ENCODE results near the gene NFATC2IP.

GRCh38 chr16:28982949-28983348 lies 32.2 kb downstream of the NFATC2IP start:
- no peak for TF ChIP-seq CTCF (conservative IDR thresholded peaks at IDR 0.05; ENCODE audit: low read depth, low read length)
- TF ChIP-seq POLR2A (IDR thresholded peaks at IDR 0.05; ENCODE audit: low read depth, low read length): no peak
- TF ChIP-seq FOS (IDR thresholded peaks at IDR 0.05; ENCODE audit: low read depth, low read length): no peak
- no peak for TF ChIP-seq CHD1 (IDR thresholded peaks at IDR 0.05; ENCODE audit: low read depth, low read length)
- no peak for TF ChIP-seq MXI1 (IDR thresholded peaks at IDR 0.05; ENCODE audit: borderline replicate concordance, low read depth, low read length)
- TF ChIP-seq SMC3 (IDR thresholded peaks at IDR 0.05; ENCODE audit: low read depth, low read length): no peak
- TF ChIP-seq CEBPB (IDR thresholded peaks at IDR 0.05; ENCODE audit: low read depth, low read length): no peak
- no peak for TF ChIP-seq RAD21 (IDR thresholded peaks at IDR 0.05; ENCODE audit: low read length)
- no peak for TF ChIP-seq BHLHE40 (IDR thresholded peaks at IDR 0.05; ENCODE audit: low read depth, low read length)
- TF ChIP-seq MAZ (IDR thresholded peaks at IDR 0.05; ENCODE audit: borderline replicate concordance, low read depth, low read length): no peak
- no peak for TF ChIP-seq ELK1 (IDR thresholded peaks at IDR 0.05; ENCODE audit: borderline replicate concordance, low read depth, low read length)
- TF ChIP-seq MAFK (IDR thresholded peaks at IDR 0.05; ENCODE audit: low read depth, low read length): no peak
